HepG2 (cell line): ENCODE data around the gene DAAM1. TPM values are rescaled to one million over a fixed set of nuclear protein-coding genes. Genes with fewer than 3 reads are reported as not detected.

Experiments used
- ATAC-seq: fragments of 200-7000 bp; cut with Tn5 transposase; 3 replicates; pipeline ENCODE4 v1.9.1; 2020; ENCODE audit warnings: mild to moderate bottlenecking, moderate library complexity
- BruUV-seq: library from RNA; stranded (reverse); fragments of 400-500 nt; replicated peaks from 2 replicates; lab custom pipeline; 2021; lab: Mats Ljungman, UMichigan
- CTCF ChIA-PET: fragments of 300-600 bp; formaldehyde crosslinking; extraction: SDS; loops from one replicate; lab custom pipeline; 2021; ENCODE audit warnings: low total read pairs, inconsistent platforms, low intra/inter-chr PET ratio; lab: Yijun Ruan, JAX
- POLR2A ChIA-PET: fragments of 350-600 bp; sonication (Branson Sonifier 250); formaldehyde crosslinking; loops from one replicate; lab custom pipeline; 2020; ENCODE audit warnings: antibody characterized with exemption, inconsistent platforms; lab: Yijun Ruan, JAX
- DNase-seq: peaks from one replicate; pipeline ENCODE4 v3.0.0-alpha.2; 2015; ENCODE audit warnings: low spot score
- FAIRE-seq: peaks from 3 replicates; lab custom pipeline; 2011; peaks lifted over from hg19 to GRCh38; lab: Jason Lieb, UNC
- H2AFZ ChIP-seq: one replicate; pipeline ENCODE4 v1.6.1; 2011; ENCODE audit warnings: low read length, inconsistent platforms
- H3K27ac ChIP-seq: fragments of 300-600 bp; 3 replicates; pipeline ENCODE4 v1.8.0; 2011; ENCODE audit warnings: mixed run types, mild to moderate bottlenecking, mixed read lengths, low read length, inconsistent platforms; ENCODE audit not compliant: insufficient read depth; ENCODE audit errors: extremely low read length
- H3K27me3 ChIP-seq, 2 experiments: fragments of 200-600 bp in 1 of 2; 2 replicates in 1 of 2; 3 replicates in 1 of 2; pipeline versions ENCODE4 v1.6.0 to v1.8.0; 2011; ENCODE audit warnings: low read length in 2 of 2, mild to moderate bottlenecking in 2 of 2, moderate library complexity in 2 of 2, inconsistent platforms in 1 of 2; ENCODE audit not compliant: insufficient read depth in 2 of 2, control insufficient read depth in 1 of 2
- H3K36me3 ChIP-seq, 2 experiments: fragments of 200-600 bp in 1 of 2; replicated peaks in 1 of 2; 2 replicates in 1 of 2; 3 replicates in 1 of 2; pipeline versions ENCODE4 v1.5.1 to v1.8.0; 2011; ENCODE audit warnings: low read length in 2 of 2, inconsistent platforms in 1 of 2; ENCODE audit not compliant: insufficient read depth in 2 of 2, control insufficient read depth in 1 of 2
- H3K4me1 ChIP-seq: 2 replicates; pipeline ENCODE4 v1.5.1; 2012; ENCODE audit warnings: low read length, inconsistent platforms; ENCODE audit not compliant: insufficient read depth
- H3K4me2 ChIP-seq: 2 replicates; pipeline ENCODE4 v1.6.0; 2011; ENCODE audit warnings: low read depth, low read length, inconsistent platforms
- H3K4me3 ChIP-seq, 3 experiments: fragments of 200-600 bp in 1 of 3; sonication (generic), shearing (Covaris generic) in 1 of 3; replicated peaks in 1 of 3; 2 replicates each; pipeline ENCODE4 v1.5.1; 2011 to 2016; ENCODE audit warnings: low read length in 3 of 3, inconsistent platforms in 2 of 3, low read depth in 2 of 3, mild to moderate bottlenecking in 2 of 3, control low read depth in 1 of 3, mixed read lengths in 1 of 3; ENCODE audit not compliant: insufficient read depth in 1 of 3
- H3K79me2 ChIP-seq: one replicate; pipeline ENCODE4 v1.6.1; 2011; ENCODE audit warnings: low read length, inconsistent platforms; ENCODE audit not compliant: insufficient read depth
- H3K9ac ChIP-seq: 2 replicates; pipeline ENCODE4 v1.6.0; 2011; ENCODE audit warnings: mild to moderate bottlenecking, low read depth, low read length, inconsistent platforms; ENCODE audit not compliant: insufficient read depth
- H3K9me3 ChIP-seq: 2 replicates; pipeline ENCODE4 v1.5.1; 2012; ENCODE audit warnings: mild to moderate bottlenecking, low read length
- H4K20me1 ChIP-seq: 2 replicates; pipeline ENCODE4 v1.6.0; 2011; ENCODE audit warnings: inconsistent platforms, mild to moderate bottlenecking, low read length, moderate library complexity; ENCODE audit not compliant: insufficient read depth
- ARHGAP35 ChIP-seq: sonication (generic); formaldehyde crosslinking; IDR thresholded peaks from 2 replicates; pipeline ENCODE4 v1.9.0; 2022; ENCODE audit warnings: mild to moderate bottlenecking, inconsistent platforms, moderate library complexity, missing genetic modification reagents, borderline replicate concordance
- NR2F6 ChIP-seq, 2 experiments: IDR thresholded peaks; 2 replicates each; pipeline ENCODE4 v1.6.1; 2016; ENCODE audit warnings: antibody characterized with exemption in 1 of 2, mild to moderate bottlenecking in 1 of 2
- SMAD3 ChIP-seq: sonication (generic); formaldehyde crosslinking; IDR thresholded peaks from 2 replicates; pipeline ENCODE4 v1.4.0; 2020; ENCODE audit warnings: missing genetic modification reagents
- STAG1 ChIP-seq: sonication (generic); formaldehyde crosslinking; IDR thresholded peaks from 2 replicates; pipeline ENCODE4 v1.4.0; 2020; ENCODE audit warnings: missing genetic modification reagents
- ZNF564 ChIP-seq: sonication (generic); formaldehyde crosslinking; IDR thresholded peaks from 2 replicates; pipeline ENCODE4 v1.8.1; 2023; ENCODE audit warnings: mild to moderate bottlenecking, missing genetic modification reagents
- ZNF850 ChIP-seq: sonication (generic); formaldehyde crosslinking; conservative IDR thresholded peaks from 2 replicates; pipeline ENCODE4 v1.9.0; 2021; ENCODE audit warnings: mild to moderate bottlenecking, missing genetic modification reagents
- WGBS: methylation state at CpG from one replicate; pipeline ENCODE4 v1.1.6; 2017; ENCODE audit warnings: low lambda C conversion rate; 5-methylcytosine and 5-hydroxymethylcytosine counted together
- in situ Hi-C: cut with HindIII; loops from 2 replicates; pipeline ENCODE4 v1.10.0; 2017; ENCODE audit warnings: low pct_unique_long_range_greater_than_20kb; ENCODE audit not compliant: extremely low pct_ligation_motif_present
- intact Hi-C: fragments of 100-400 bp; cut with micrococcal nuclease; formaldehyde crosslinking; loops from one replicate; pipeline ENCODE4 v1.10.0; 2022; ENCODE audit not compliant: unreplicated experiment
- polyA plus RNA-seq, 8 experiments: library from polyadenylated mRNA; depleted of rRNA in 3 of 8; stranded (reverse) in 7 of 8; unstranded in 1 of 8; fragments of >200 nt; fragmentation: Illumina TruSeq in 4 of 8; extraction: Trizol in 4 of 8; gene quantifications; 2 replicates each; pipeline versions ENCODE4 v1.2.1 to v1.2.3, GENCODE V29; 2011 to 2016; ENCODE audit warnings: low read depth in 4 of 8, missing spikeins in 1 of 8, mixed read lengths in 1 of 8; ENCODE audit not compliant: insufficient read depth in 1 of 8
- total RNA-seq, 5 experiments: library from RNA; depleted of rRNA; stranded (reverse); fragments of >200 nt; fragmentation: Illumina TruSeq; extraction: Trizol; gene quantifications; 2 replicates each; pipeline ENCODE4 v1.2.3, GENCODE V29; 2016; ENCODE audit warnings: low read depth in 1 of 5
- TF ChIP-seq, protein P1 (sequence below), 2 experiments: fragments of 450-650 bp in 1 of 2; sonication (generic) in 1 of 2; formaldehyde crosslinking in 1 of 2; IDR thresholded peaks; 2 replicates each; pipeline versions ENCODE4 v1.6.1 to v1.8.0; 2016 to 2022; ENCODE audit warnings: antibody characterized with exemption in 1 of 2, mild to moderate bottlenecking in 1 of 2, missing genetic modification reagents in 1 of 2
- TF ChIP-seq, protein P2 (sequence below): sonication (generic); formaldehyde crosslinking; IDR thresholded peaks from 2 replicates; pipeline ENCODE4 v1.9.0; 2022; ENCODE audit warnings: low read depth, missing genetic modification reagents
- TF ChIP-seq, protein P3 (sequence below): sonication (generic); formaldehyde crosslinking; IDR thresholded peaks from 2 replicates; pipeline ENCODE4 v1.4.0; 2020; ENCODE audit warnings: missing genetic modification reagents

DAAM1 gene
- total and polyA plus RNA-seq, 2 of the 13 experiments (the other 11 are each of a cell fraction or from before 2014, with no cell fraction given) = 10.9 to 24.5 TPM

DNA sequence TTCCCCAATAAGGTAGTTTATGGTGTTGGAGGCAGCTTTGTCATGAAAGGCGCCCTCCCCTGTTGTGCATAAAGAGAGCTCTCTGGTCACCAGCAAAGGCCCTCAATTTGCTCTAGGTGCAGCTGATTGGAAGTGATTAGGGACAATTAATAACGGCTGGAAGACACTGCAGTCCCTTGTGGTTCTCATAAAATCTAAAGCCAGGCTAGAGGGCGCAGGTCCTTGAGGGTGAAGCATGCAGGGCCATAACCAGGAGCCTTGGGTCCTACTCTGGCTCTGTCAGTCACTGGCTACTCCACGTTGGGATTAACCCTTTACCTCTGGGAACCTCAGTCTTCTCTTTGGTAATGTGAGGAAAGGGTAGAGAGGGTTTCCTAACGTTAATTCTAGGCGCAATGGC is 1.9 kb downstream of the DAAM1 start:
- CTCF ChIA-PET = no interaction called here
- no peak overlapping the region for H2AFZ ChIP-seq
- no peak for FAIRE-seq
- TF ChIP-seq, protein P1, sequence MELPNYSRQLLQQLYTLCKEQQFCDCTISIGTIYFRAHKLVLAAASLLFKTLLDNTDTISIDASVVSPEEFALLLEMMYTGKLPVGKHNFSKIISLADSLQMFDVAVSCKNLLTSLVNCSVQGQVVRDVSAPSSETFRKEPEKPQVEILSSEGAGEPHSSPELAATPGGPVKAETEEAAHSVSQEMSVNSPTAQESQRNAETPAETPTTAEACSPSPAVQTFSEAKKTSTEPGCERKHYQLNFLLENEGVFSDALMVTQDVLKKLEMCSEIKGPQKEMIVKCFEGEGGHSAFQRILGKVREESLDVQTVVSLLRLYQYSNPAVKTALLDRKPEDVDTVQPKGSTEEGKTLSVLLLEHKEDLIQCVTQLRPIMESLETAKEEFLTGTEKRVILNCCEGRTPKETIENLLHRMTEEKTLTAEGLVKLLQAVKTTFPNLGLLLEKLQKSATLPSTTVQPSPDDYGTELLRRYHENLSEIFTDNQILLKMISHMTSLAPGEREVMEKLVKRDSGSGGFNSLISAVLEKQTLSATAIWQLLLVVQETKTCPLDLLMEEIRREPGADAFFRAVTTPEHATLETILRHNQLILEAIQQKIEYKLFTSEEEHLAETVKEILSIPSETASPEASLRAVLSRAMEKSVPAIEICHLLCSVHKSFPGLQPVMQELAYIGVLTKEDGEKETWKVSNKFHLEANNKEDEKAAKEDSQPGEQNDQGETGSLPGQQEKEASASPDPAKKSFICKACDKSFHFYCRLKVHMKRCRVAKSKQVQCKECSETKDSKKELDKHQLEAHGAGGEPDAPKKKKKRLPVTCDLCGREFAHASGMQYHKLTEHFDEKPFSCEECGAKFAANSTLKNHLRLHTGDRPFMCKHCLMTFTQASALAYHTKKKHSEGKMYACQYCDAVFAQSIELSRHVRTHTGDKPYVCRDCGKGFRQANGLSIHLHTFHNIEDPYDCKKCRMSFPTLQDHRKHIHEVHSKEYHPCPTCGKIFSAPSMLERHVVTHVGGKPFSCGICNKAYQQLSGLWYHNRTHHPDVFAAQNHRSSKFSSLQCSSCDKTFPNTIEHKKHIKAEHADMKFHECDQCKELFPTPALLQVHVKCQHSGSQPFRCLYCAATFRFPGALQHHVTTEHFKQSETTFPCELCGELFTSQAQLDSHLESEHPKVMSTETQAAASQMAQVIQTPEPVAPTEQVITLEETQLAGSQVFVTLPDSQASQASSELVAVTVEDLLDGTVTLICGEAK (IDR thresholded peaks at IDR 0.05) = no peak
- TF ChIP-seq, protein P1 (CRISPR knock-in tag; IDR thresholded peaks at IDR 0.05) = no peak
- no peak for TF ChIP-seq ZNF850
- TF ChIP-seq, protein P2, sequence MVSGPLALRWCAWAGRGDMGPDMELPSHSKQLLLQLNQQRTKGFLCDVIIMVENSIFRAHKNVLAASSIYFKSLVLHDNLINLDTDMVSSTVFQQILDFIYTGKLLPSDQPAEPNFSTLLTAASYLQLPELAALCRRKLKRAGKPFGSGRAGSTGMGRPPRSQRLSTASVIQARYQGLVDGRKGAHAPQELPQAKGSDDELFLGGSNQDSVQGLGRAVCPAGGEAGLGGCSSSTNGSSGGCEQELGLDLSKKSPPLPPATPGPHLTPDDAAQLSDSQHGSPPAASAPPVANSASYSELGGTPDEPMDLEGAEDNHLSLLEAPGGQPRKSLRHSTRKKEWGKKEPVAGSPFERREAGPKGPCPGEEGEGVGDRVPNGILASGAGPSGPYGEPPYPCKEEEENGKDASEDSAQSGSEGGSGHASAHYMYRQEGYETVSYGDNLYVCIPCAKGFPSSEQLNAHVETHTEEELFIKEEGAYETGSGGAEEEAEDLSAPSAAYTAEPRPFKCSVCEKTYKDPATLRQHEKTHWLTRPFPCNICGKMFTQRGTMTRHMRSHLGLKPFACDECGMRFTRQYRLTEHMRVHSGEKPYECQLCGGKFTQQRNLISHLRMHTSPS (CRISPR knock-in tag) = no peak
- TF ChIP-seq SMAD3 (CRISPR knock-in tag) = no peak
- no peak for TF ChIP-seq NR2F6 (IDR thresholded peaks at IDR 0.05)
- no peak for TF ChIP-seq NR2F6 (CRISPR knock-in tag; IDR thresholded peaks at IDR 0.05)
- TF ChIP-seq, protein P3, sequence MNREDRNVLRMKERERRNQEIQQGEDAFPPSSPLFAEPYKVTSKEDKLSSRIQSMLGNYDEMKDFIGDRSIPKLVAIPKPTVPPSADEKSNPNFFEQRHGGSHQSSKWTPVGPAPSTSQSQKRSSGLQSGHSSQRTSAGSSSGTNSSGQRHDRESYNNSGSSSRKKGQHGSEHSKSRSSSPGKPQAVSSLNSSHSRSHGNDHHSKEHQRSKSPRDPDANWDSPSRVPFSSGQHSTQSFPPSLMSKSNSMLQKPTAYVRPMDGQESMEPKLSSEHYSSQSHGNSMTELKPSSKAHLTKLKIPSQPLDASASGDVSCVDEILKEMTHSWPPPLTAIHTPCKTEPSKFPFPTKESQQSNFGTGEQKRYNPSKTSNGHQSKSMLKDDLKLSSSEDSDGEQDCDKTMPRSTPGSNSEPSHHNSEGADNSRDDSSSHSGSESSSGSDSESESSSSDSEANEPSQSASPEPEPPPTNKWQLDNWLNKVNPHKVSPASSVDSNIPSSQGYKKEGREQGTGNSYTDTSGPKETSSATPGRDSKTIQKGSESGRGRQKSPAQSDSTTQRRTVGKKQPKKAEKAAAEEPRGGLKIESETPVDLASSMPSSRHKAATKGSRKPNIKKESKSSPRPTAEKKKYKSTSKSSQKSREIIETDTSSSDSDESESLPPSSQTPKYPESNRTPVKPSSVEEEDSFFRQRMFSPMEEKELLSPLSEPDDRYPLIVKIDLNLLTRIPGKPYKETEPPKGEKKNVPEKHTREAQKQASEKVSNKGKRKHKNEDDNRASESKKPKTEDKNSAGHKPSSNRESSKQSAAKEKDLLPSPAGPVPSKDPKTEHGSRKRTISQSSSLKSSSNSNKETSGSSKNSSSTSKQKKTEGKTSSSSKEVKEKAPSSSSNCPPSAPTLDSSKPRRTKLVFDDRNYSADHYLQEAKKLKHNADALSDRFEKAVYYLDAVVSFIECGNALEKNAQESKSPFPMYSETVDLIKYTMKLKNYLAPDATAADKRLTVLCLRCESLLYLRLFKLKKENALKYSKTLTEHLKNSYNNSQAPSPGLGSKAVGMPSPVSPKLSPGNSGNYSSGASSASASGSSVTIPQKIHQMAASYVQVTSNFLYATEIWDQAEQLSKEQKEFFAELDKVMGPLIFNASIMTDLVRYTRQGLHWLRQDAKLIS = no peak
- TF ChIP-seq ZNF564 (CRISPR knock-in tag) = no peak
- TF ChIP-seq ARHGAP35 = no peak; the same call in 1 of the 2 replicates
- TF ChIP-seq STAG1 (CRISPR knock-in tag) = peak; percentile 43

More for the DNA sequence above, 1.9 kb downstream of the DAAM1 start:
- WGBS = 34% methylated on average over 6 of the region's 6 CpGs
- H4K20me1 ChIP-seq = peaks cover 20% of the 10 kb centered on the region
- DNase-seq (peak; percentile 24), ATAC-seq (no peak)
- H3K9ac ChIP-seq = peak overlapping the region; percentile 96
- H3K79me2 ChIP-seq = peaks cover 59% of the 10 kb centered on the region
- POLR2A ChIA-PET = interaction anchor here (3.0 kb wide), 1 partner anchor 23 kb away, joined by 11 read pairs; no protein-coding TSS in a partner anchor
- no peaks in the 10 kb centered on the region for H3K9me3 ChIP-seq
- no TSS peak for BruUV-seq
- H3K27ac ChIP-seq = no peak overlapping the region
- H3K27me3 ChIP-seq = no peaks in the 10 kb centered on the region; a peak in 2 of 5 replicates
- peak overlapping the region; percentile 84 to 87 (median 86); a peak in 5 of 6 replicates for H3K4me3 ChIP-seq
- peak overlapping the region; percentile 81 for H3K4me2 ChIP-seq
- no peaks in the 10 kb centered on the region for H3K36me3 ChIP-seq
- intact Hi-C loops (no loop called here), in situ Hi-C loops (no loop called here)
- H3K4me1 ChIP-seq = peaks cover 55% of the 10 kb centered on the region
